HG02798 (cell line): ENCODE measurements around the gene PEX26.
"Not testable (repeated sequence)": the region's sequence is repeated elsewhere in the genome, so short reads cannot be mapped to it uniquely, and the experiment has no call there.

Experiments
- ATAC-seq: cut with Tn5 transposase; IDR thresholded peaks from one replicate; pipeline ENCODE4 v1.9.1; 2021; ENCODE audit warnings: mild to moderate bottlenecking; ENCODE audit not compliant: unreplicated experiment, poor library complexity

Gene PEX26

DNA sequence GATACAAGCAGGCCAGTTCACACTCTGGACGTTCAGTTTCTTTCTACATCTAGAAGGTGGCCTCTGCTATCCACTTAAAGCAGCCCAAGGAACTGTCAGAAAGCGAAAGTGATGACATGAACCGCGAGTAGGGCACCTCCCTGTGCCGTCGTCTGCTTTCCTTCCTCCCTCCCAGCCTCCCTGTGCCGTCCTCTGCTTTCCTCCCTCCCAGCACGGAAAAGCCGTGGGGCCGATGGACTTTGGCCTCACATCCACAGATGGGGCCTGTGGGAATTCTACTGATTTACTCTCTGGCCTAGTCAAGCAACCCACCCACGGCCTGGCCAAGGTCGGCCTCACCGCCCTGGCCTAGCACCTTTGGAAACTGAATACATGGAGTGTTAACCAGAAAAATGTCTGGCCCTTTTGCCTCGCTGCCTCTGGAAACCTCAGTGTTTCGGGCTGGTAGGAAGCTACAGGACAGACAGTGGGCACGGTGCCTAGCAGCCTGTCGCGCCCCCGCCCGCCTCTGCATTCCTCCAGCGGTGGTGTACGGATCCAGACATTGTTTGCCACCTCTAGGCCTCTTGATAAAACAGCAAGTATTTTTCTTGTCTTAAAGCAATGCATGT, 14.2 kb downstream of the PEX26 start:
- ATAC-seq = no peak

DNA sequence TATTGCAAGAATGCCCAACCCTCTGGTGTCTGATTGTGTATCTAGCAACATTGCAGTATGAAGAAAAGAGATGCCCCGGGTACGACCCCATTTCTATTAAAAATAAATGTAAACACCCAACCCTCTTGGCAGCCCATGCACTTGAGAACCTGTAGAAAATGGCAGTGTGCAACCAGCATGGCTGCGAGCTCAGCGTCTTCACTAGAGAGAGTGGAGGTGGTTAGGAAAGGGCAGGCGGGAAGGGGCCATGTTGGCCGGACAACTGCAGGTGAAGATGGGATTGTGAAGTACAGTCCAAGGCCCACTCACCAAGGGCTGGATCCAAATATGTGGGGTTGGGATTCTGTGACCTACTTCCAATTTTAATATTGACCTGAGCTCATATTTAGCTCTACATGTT, 15.9 kb downstream of the PEX26 start:
- no peak for ATAC-seq

- ATAC-seq = no peak
Measured at GRCh38 chr22:18095101-18095805, 17.5 kb downstream of the PEX26 start.

DNA sequence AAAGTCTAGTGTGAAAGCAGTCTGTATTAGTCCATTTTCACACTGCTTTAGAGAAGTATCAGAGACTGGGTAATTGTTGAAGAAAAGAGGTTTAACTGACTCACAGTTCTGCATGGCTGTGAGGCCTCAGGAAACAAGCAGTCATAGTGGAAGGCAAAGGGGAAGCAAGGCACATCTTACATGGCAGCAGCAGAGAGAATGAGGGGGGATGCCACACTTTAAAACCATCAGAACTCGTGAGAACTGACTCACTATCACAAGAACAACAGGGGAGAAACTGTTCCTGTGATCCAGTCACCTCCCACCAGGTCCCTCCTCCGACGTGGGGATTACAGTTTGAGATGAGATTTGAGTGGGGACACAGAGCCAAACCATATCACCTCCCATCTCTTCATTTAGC, 19.0 kb downstream of the PEX26 start:
- ATAC-seq = no peak

DNA sequence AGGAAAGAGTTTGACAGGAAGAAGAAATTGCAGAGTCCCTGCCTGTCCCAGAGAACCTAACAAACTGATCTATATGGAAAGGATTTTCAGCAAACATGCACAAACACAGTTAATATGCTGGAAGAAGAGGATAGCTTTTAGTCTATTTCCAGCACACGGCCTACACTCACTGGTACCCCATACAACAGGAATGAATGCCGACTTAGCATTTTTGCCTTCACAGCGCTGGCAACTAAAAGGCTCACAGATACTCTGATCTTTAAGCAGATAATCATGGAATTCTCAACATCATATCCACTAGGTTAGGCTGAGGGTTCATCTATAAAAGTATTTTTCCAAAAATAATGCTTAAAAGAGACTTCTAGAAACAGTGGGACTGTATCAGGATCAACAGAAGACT, 23.0 kb downstream of the PEX26 start:
- no peak for ATAC-seq

DNA sequence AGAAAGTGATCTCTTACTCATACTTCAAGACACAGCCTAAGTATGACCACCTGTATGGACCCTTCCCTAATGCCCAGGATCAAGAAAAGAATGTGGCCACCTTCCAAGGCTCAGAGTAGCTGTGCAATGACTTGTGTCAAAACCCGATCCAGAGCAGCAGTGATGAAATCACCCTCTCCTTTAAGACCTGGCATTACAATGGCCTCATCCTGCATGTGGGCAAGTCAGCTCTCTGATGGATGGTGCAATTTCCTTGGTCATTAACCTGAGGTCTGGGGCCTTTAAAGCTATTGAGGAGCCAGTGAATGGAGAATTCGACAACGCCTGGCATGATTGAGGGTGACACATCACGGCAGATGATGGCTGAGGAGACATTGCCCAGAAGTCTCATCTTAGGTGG, 23.7 kb downstream of the PEX26 start:
- ATAC-seq = no peak

DNA sequence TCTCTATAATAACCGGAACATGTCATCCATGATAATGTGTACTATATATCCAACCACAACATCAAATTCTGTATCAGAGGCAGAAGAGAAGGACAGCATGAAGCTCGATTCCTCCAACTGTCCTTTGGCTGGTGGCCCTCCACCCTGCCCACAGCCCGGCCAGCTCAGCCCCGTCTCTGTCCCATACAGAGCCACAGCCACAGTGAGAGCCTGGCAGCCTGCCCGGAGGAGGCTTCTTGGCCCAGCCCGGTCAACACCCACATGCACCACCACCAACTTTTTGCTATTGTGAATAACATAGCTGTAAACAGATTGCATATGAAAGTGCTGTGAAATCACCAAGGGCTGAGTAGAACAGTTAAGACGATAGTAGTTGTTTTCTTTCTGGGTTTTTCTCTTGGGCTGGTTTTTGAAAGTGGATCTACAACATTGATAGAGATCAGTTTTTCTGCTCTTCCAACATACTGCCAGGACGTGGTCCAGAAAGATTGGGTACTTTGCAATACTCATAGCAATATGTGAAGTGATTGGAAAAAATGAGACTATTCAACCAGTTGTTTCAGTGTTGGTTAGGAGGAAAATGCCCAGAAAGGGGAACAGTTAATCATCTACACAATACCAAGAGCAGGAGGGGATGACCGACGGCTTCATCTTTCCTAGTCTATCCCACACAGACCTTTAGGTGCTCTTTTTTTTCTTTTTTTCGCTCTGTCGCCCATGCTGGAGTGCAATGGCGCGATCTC, 25.9 kb downstream of the PEX26 start:
- ATAC-seq = no peak

- ATAC-seq = no peak
Measured at GRCh38 chr22:18104566-18104965, 26.8 kb downstream of the PEX26 start.

DNA sequence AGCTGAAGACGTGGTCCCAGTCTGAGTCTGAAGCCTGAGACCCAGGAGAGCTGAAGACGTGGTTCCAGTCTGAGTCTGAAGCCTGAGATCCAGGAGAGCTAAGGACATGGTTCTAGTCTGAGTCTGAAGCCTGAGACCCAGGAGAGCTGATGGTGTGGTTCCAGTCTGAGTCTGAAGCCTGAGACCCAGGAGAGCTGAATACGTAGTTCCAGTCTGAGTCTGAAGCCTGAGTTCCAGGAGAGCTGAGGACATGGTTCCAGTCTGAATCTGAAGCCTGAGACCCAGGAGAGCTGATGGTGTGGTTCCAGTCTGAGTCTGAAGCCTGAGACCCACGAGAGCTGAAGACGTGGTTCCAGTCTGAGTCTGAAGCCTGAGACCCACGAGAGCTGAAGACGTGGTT, 28.2 kb downstream of the PEX26 start:
- not testable (repeated sequence) for ATAC-seq

DNA sequence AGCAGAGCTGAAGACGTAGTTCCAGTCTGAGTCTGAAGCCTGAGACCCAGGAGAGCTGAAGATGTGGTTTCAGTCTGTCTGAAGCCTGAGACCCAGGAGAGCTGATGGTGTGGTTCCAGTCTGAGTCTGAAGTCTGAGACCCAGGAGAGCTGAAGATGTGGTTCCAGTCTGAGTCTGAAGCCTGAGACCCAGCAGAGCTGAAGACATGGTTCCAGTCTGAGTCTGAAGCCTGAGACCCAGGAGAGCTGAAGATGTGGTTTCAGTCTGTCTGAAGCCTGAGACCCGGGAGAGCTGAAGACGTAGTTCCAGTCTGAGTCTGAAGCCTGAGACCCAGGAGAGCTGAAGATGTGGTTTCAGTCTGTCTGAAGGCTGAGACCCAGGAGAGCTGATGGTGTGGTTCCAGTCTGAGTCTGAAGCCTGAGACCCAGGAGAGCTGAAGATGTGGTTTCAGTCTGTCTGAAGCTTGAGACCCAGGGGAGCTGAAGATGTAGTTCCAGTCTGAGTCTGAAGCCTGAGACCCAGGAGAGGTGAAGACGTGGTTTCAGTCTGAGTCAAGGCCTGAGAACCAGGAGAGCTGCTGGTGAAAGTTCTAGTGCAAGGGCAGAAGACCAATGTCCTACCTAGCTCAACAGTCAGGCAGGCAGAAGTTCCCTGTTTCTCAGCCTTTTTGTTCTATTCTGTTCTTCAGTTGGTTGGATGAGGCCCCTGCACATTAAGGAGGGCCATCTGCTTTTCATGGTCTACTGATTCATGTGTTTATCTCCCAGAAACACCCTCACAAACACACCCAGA, 29.0 kb downstream of the PEX26 start:
- ATAC-seq = peak; percentile 41

GRCh38 chr22:18108187-18108586, 30.4 kb downstream of the PEX26 start:
- no peak for ATAC-seq

DNA sequence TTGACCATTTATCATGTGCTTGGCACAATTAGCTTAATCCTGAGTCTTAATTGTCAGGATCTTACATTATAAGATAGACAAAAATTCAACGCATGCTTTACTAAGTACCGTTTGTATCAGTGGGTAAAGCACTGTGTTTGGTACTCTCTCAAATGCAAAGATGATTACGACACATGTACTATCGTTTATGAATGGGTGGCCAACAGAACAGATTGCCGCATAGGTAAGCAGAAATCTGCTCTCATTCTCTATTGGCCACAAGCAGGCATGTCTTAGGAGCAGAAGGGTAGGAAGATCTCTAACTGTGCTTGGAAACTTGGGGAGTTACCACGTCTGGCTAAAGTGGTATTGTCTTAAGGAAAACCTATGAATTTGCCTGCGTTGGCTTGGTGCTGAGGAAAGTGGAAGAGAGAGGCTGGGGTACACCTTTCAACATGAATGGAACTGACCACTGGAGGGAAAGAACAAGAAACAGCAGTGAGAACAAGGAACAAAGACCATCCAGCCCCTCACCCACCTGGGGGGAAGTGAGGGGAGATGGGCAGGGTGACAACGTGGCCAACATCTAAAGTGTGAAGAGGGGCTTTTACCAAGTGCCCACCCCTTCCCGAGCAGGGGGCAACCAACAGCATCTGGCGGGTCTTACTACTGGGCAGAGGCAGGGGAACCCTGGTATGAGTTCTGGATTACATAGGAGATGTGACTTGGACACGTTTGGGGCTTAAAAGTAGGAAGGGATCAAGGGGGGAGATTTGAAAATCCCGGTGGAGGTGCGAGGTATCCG, 31.8 kb downstream of the PEX26 start:
- ATAC-seq = no peak

- ATAC-seq = no peak
Measured at GRCh38 chr22:18110194-18110953, 32.6 kb downstream of the PEX26 start, which contains the start of gene TUBA8. TUBA8 (plus strand) TSS chr22:18110809; CDS start chr22:18110866, 57 bp downstream.

DNA sequence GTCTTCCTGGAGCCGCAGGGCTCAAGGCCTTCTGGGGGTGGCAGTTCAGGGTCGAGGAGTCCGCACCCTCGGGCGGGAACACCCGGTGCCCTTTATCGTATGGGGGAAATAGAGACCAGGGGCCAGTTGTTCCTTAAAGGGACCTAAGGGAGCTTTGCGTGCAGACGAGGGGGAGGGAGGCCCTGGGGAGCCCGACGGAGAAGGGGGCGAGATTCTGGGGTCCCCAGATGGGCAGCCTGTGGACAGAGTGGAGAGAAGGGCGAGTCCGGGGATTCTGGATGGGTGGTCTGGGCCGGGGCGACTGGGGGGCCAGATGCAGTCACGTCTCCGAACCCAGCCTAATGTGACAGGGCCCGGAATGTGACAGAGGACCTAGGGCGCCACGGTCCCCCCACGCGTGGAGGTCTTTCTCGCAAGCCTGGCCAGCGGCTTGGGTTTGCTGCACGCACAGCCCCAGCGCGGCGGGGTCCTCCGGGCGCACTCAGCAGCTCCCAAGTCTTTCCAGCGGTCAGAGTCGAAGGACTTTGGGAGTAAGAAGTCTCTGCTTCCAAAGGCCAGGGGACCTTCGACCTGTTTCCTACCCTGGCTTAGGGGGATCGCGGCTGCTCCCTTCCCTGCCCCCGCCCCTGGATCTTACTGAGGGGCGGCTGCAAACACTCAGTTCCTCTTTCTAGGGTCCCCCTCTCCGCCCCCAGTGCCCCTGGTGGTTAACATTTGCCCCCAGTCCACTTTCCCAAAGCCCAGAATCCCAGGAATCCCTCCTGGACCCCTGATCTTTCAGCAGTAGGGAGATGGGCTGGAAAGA, 33.4 kb downstream of the PEX26 start:
- no peak for ATAC-seq

- no peak for ATAC-seq
Measured at GRCh38 chr22:18111759-18112330, 34.1 kb downstream of the PEX26 start.

- ATAC-seq = no peak
Measured at GRCh38 chr22:18112440-18112839, 34.6 kb downstream of the PEX26 start.

GRCh38 chr22:18113680-18114394, 36.0 kb downstream of the PEX26 start:
- ATAC-seq = no peak
